ENCODE data around the gene MYADML2. TPM values are rescaled to one million over a fixed set of nuclear protein-coding genes. Genes with fewer than 3 reads are reported as not detected.

Gene MYADML2
- total and polyA plus RNA-seq, 10 of the 15 experiments (the other 5 are each of a cell fraction or from before 2014, with no cell fraction given) = not detected

DNA sequence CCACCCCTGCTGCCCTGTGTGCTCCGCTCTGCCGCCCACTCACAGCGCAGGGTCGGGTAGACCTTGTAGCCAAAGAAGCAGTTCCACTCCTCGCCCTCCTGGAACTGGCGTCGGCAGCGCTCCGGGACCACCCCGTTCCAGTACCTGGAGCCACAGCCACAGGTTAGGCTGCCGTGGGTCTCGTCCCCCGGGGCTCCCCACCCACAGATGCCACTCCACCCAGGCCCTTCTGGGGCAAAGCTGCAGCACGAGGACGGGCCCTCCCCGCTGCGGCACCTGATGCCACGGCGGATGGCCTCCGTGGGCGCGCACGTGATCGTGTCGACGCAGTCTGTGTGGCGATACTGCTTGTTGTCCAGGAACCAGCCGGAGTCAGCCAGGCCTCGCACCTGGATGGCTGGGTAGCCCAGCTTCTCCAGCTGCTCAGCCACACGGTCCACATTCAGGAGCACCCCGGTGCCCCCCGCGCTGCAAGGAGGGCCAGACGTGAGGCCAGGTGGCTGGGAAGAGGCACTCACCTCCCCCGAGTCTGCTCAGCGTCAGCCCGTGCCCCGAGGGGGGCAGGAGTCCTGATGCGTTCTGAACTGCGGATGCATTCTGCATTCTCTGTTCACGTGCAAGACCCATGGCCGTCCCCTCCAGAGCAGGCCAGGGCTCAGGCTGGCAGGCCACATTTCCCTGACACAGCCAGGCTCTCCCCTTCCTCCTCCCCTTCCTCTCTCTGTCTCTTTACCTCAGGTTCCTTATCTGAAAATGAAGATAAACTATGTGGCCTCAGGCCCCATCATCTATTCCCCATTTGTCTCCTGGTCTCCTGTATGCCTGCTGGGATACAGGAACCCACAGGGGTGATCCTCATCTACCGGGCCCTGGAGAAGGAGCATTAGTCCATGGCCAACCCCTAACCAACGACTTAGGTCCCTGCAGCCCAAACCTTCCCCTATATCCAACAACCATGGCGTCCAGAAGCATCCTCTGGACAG is 9.9 kb upstream of the MYADML2 start:
- Histone ChIP-seq H3K4me2 (ENCODE audit: control insufficient read depth, insufficient read depth) (no peak overlapping the region), H3K27ac (ENCODE audit: control insufficient read depth, insufficient read depth) (no peak overlapping the region), H3K4me1 (ENCODE audit: control insufficient read depth, insufficient read depth, low read length) (no peaks in the 10 kb centered on the region), H3K4me3 (no peak overlapping the region), H3K27me3 (replicated peaks in 1 of 2; ENCODE audit: control insufficient read depth in 2 of 2, insufficient read depth in 2 of 2, low read length in 1 of 2) (peaks cover 5 to 17% of the 10 kb centered on the region in 2 experiments), H2AFZ (ENCODE audit: control insufficient read depth, low read depth, low read length) (no peak overlapping the region), H3K9me3 (replicated peaks; ENCODE audit: control insufficient read depth, insufficient read depth, low read length) (no peaks in the 10 kb centered on the region), H3K79me2 (ENCODE audit: control insufficient read depth, insufficient read depth, low read length) (no peaks in the 10 kb centered on the region), H3K36me3 (ENCODE audit: control insufficient read depth in 2 of 2, insufficient read depth in 2 of 2, low read length in 1 of 2) (no peaks in the 10 kb centered on the region), H4K20me1 (ENCODE audit: control insufficient read depth, insufficient read depth) (no peaks in the 10 kb centered on the region), H3K9ac (ENCODE audit: control insufficient read depth, insufficient read depth, low read length) (no peak overlapping the region)
- 64% methylated on average over 45 of the region's 45 CpGs for WGBS (ENCODE audit: insufficient coverage, insufficient replicate concordance, low lambda C conversion rate, missing lambda C conversion rate)
- POLR2A ChIA-PET = no interaction called here
- in situ Hi-C loops (cut with MboI) (no loop called here), intact Hi-C loops (cut with micrococcal nuclease; ENCODE audit: unreplicated experiment) (no loop called here)
- DNase-seq (ENCODE audit: low read depth, low spot score) (no peak), FAIRE-seq (no peak), ATAC-seq (no peak)
- CTCF ChIA-PET = no interaction called here
- no TSS peak for BruUV-seq (replicated peaks)
- RAD21 ChIA-PET (ENCODE audit: unreplicated experiment) = no interaction called here
- SMC1A ChIA-PET (ENCODE audit: uncharacterized antibody, unreplicated experiment) = no interaction called here
- TF ChIP-seq RAD21 (IDR thresholded peaks at IDR 0.05; ENCODE audit: insufficient read depth, low read depth, low read length) = no peak
- TF ChIP-seq ZBED1 (IDR thresholded peaks at IDR 0.05; ENCODE audit: borderline replicate concordance) = no peak
- TF ChIP-seq MEF2B (IDR thresholded peaks at IDR 0.05; ENCODE audit: partially characterized antibody, poor library complexity, severe bottlenecking) = no peak
- TF ChIP-seq, protein P1, sequence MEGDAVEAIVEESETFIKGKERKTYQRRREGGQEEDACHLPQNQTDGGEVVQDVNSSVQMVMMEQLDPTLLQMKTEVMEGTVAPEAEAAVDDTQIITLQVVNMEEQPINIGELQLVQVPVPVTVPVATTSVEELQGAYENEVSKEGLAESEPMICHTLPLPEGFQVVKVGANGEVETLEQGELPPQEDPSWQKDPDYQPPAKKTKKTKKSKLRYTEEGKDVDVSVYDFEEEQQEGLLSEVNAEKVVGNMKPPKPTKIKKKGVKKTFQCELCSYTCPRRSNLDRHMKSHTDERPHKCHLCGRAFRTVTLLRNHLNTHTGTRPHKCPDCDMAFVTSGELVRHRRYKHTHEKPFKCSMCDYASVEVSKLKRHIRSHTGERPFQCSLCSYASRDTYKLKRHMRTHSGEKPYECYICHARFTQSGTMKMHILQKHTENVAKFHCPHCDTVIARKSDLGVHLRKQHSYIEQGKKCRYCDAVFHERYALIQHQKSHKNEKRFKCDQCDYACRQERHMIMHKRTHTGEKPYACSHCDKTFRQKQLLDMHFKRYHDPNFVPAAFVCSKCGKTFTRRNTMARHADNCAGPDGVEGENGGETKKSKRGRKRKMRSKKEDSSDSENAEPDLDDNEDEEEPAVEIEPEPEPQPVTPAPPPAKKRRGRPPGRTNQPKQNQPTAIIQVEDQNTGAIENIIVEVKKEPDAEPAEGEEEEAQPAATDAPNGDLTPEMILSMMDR (IDR thresholded peaks at IDR 0.05 in 2 of 3, conservative IDR thresholded peaks at IDR 0.05 in 1 of 3; ENCODE audit: control insufficient read depth in 2 of 3, extremely low read depth in 1 of 3, insufficient read depth in 1 of 3, low read depth in 3 of 3, low read length in 3 of 3) = no peak
- TF ChIP-seq ASH2L (IDR thresholded peaks at IDR 0.05; ENCODE audit: borderline replicate concordance, low read depth) = no peak
- no peak for TF ChIP-seq MXI1 (IDR thresholded peaks at IDR 0.05; ENCODE audit: low read depth, low read length)
- TF ChIP-seq TAF1 (IDR thresholded peaks at IDR 0.05; ENCODE audit: borderline replicate concordance, low read depth, low read length) = no peak
- no peak for TF ChIP-seq NBN (IDR thresholded peaks at IDR 0.05)
- TF ChIP-seq, protein P2, sequence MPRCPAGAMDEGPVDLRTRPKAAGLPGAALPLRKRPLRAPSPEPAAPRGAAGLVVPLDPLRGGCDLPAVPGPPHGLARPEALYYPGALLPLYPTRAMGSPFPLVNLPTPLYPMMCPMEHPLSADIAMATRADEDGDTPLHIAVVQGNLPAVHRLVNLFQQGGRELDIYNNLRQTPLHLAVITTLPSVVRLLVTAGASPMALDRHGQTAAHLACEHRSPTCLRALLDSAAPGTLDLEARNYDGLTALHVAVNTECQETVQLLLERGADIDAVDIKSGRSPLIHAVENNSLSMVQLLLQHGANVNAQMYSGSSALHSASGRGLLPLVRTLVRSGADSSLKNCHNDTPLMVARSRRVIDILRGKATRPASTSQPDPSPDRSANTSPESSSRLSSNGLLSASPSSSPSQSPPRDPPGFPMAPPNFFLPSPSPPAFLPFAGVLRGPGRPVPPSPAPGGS (IDR thresholded peaks at IDR 0.05; ENCODE audit: borderline replicate concordance, insufficient read depth, low read depth, low read length, poor library complexity, severe bottlenecking) = no peak
- no peak for TF ChIP-seq SIN3A (IDR thresholded peaks at IDR 0.05; ENCODE audit: low read depth, low read length)
- TF ChIP-seq, protein P3, sequence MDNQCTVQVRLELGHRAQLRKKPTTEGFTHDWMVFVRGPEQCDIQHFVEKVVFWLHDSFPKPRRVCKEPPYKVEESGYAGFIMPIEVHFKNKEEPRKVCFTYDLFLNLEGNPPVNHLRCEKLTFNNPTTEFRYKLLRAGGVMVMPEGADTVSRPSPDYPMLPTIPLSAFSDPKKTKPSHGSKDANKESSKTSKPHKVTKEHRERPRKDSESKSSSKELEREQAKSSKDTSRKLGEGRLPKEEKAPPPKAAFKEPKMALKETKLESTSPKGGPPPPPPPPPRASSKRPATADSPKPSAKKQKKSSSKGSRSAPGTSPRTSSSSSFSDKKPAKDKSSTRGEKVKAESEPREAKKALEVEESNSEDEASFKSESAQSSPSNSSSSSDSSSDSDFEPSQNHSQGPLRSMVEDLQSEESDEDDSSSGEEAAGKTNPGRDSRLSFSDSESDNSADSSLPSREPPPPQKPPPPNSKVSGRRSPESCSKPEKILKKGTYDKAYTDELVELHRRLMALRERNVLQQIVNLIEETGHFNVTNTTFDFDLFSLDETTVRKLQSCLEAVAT (IDR thresholded peaks at IDR 0.05) = no peak
- TF ChIP-seq NRF1 (conservative IDR thresholded peaks at IDR 0.05; ENCODE audit: low read depth, low read length) = no peak
- no peak for TF ChIP-seq EGR1 (IDR thresholded peaks at IDR 0.05; ENCODE audit: borderline replicate concordance in 1 of 2, low read depth in 2 of 2, low read length in 2 of 2)
- TF ChIP-seq IKZF1 (conservative IDR thresholded peaks at IDR 0.05) = no peak
- no peak for TF ChIP-seq E4F1 (IDR thresholded peaks at IDR 0.05; ENCODE audit: borderline replicate concordance, partially characterized antibody)
- TF ChIP-seq EED (IDR thresholded peaks at IDR 0.05; ENCODE audit: low read depth) = no peak

Data from GM12878 (cell line).